Stimulated activated CD8-positive, alpha-beta memory T cell treated with anti-CD3 and anti-CD28 coated beads, Interleukin-4, amount 100 ng/mL, for 48 hours (primary cell): ENCODE results near the gene ZNF486.
"Not testable (repeated sequence)": the region's sequence is repeated elsewhere in the genome, so short reads cannot be mapped to it uniquely, and the experiment has no call there.

Experiments used
- DNase-seq: peaks from one replicate; pipeline ENCODE4 v3.0.0-alpha.2; 2020

ZNF486 gene

GRCh38 chr19:20235156-20235555 is 68.1 kb downstream of the ZNF486 start:
- DNase-seq: no peak

- DNase-seq: peak; percentile 91
These were observed 71.0 kb downstream of the ZNF486 start for GRCh38 chr19:20237773-20238623.

GRCh38 chr19:20243629-20244028 is 76.6 kb downstream of the ZNF486 start:
- no peak for DNase-seq

GRCh38 chr19:20244356-20244755 is 77.3 kb downstream of the ZNF486 start:
- DNase-seq: no peak

GRCh38 chr19:20245309-20245708 is 78.3 kb downstream of the ZNF486 start:
- DNase-seq: no peak

- peak; percentile 42 for DNase-seq
These were observed 80.1 kb downstream of the ZNF486 start for GRCh38 chr19:20247016-20247683.

GRCh38 chr19:20248258-20248657 is 81.2 kb downstream of the ZNF486 start:
- not testable (repeated sequence) for DNase-seq
